Hepatocyte (in vitro differentiated cells): ENCODE data around the gene PPP1R2. TPM values are rescaled to one million over a fixed set of nuclear protein-coding genes. Genes with fewer than 3 reads are reported as not detected.

ENCODE experiments used
- DNase-seq: peaks from one replicate; pipeline ENCODE4 v3.0.0-alpha.2; 2016; ENCODE audit warnings: low spot score
- H2AFZ ChIP-seq: fragments of 200-600 bp; sonication (generic); 2 replicates; pipeline ENCODE4 v1.6.0; 2016; ENCODE audit warnings: antibody characterized with exemption, mild to moderate bottlenecking
- H3K27ac ChIP-seq: fragments of 200-600 bp; sonication (generic); 2 replicates; pipeline ENCODE4 v1.5.1; 2016; ENCODE audit warnings: mild to moderate bottlenecking
- H3K27me3 ChIP-seq: fragments of 200-600 bp; sonication (generic); 2 replicates; pipeline ENCODE4 v1.6.1; 2016
- H3K36me3 ChIP-seq: fragments of 200-600 bp; sonication (generic); replicated peaks from 2 replicates; pipeline ENCODE4 v1.5.1; 2016; ENCODE audit warnings: low read depth; ENCODE audit not compliant: insufficient read depth
- H3K4me1 ChIP-seq: fragments of 200-600 bp; sonication (generic); 2 replicates; pipeline ENCODE4 v1.5.1; 2016; ENCODE audit warnings: mild to moderate bottlenecking, moderate library complexity; ENCODE audit not compliant: insufficient read depth
- H3K4me2 ChIP-seq: fragments of 200-600 bp; sonication (generic); 2 replicates; pipeline ENCODE4 v1.6.0; 2016
- H3K4me3 ChIP-seq: fragments of 200-600 bp; sonication (generic); 2 replicates; pipeline ENCODE4 v1.5.1; 2016; ENCODE audit warnings: mild to moderate bottlenecking
- H3K79me2 ChIP-seq: fragments of 200-600 bp; sonication (generic); 2 replicates; pipeline ENCODE4 v1.6.0; 2017; ENCODE audit warnings: mild to moderate bottlenecking
- H3K9me2 ChIP-seq: fragments of 200-600 bp; sonication (generic); replicated peaks from 2 replicates; pipeline ENCODE4 v1.6.0; 2017; ENCODE audit warnings: mild to moderate bottlenecking; ENCODE audit not compliant: insufficient read depth
- H3K9me3 ChIP-seq: fragments of 200-600 bp; sonication (generic); 2 replicates; pipeline ENCODE4 v1.5.1; 2016; ENCODE audit warnings: low read depth, mild to moderate bottlenecking
- H4K20me1 ChIP-seq: fragments of 200-600 bp; sonication (generic); 2 replicates; pipeline ENCODE4 v1.6.0; 2016; ENCODE audit warnings: mild to moderate bottlenecking; ENCODE audit not compliant: insufficient read depth, poor library complexity, severe bottlenecking
- EZH2 ChIP-seq: fragments of 200-600 bp; sonication (generic); IDR thresholded peaks from 2 replicates; pipeline ENCODE4 v1.6.1; 2016; ENCODE audit warnings: antibody characterized with exemption, mild to moderate bottlenecking, borderline replicate concordance
- EZH2phosphoT487 ChIP-seq: fragments of 200-600 bp; sonication (generic); IDR thresholded peaks from one replicate; pipeline ENCODE4 v1.6.1; 2018; ENCODE audit warnings: antibody characterized with exemption, mild to moderate bottlenecking, low read depth, moderate library complexity; ENCODE audit not compliant: unreplicated experiment, severe bottlenecking
- WGBS: methylation state at CpG from one replicate; pipeline ENCODE4 v1.1.6; 2016; ENCODE audit warnings: low lambda C conversion rate; ENCODE audit errors: missing lambda C conversion rate; 5-methylcytosine and 5-hydroxymethylcytosine counted together
- polyA plus RNA-seq: library from polyadenylated mRNA; unstranded; fragments of >200 nt; fragmentation: Nextera tagmentation; extraction: Ambion mirVana; gene quantifications from 2 replicates; pipeline ENCODE4 v1.2.1, GENCODE V29; 2016
- total RNA-seq: library from RNA; depleted of rRNA; stranded (reverse); fragments of >200 nt; gene quantifications from 2 replicates; pipeline ENCODE4 v1.2.3, GENCODE V29; 2014
- TF ChIP-seq, protein P1 (sequence below): fragments of 200-600 bp; sonication (generic); IDR thresholded peaks from 2 replicates; pipeline ENCODE4 v1.5.1; 2016; ENCODE audit warnings: antibody characterized with exemption, mild to moderate bottlenecking; ENCODE audit not compliant: poor library complexity

Gene PPP1R2
- total and polyA plus RNA-seq, 2 experiments from 2014 or later = 49.1 to 53.4 TPM

- DNase-seq = no peak
- H3K27ac ChIP-seq = no peak overlapping the region
These were observed 1.5 kb upstream of the PPP1R2 start for GRCh38 chr3:195544634-195545033.

DNA sequence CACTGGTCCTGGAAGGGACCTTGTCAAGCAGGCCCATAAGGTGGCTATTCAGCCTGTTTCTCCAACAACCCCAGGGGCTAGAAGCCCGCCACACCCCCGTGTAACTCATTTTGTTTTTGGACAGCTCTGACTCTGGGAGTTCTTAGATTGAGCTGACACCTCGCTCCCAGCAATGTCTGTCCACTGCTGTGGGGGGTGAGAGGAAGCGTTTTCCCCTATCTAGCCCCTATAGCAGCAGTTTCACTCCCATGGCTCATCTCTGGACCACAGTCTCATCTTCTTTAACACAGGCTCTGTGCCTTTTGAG lies 1.1 kb upstream of the PPP1R2 start:
- Histone ChIP-seq H3K27me3 (no peaks in the 10 kb centered on the region), H3K9me3 (no peaks in the 10 kb centered on the region), H3K4me3 (no peak overlapping the region), H3K79me2 (peaks cover 36% of the 10 kb centered on the region), H3K27ac (no peak overlapping the region), H3K36me3 (no peaks in the 10 kb centered on the region), H2AFZ (peak overlapping the region; percentile 80), H3K9me2 (no peaks in the 10 kb centered on the region), H3K4me1 (peaks cover 27% of the 10 kb centered on the region), H3K4me2 (peak overlapping the region; percentile 77), H4K20me1 (peaks cover 30% of the 10 kb centered on the region)
- DNase-seq = no peak
- WGBS = 75% methylated on average over 4 of the region's 4 CpGs
- TF ChIP-seq, protein P1, sequence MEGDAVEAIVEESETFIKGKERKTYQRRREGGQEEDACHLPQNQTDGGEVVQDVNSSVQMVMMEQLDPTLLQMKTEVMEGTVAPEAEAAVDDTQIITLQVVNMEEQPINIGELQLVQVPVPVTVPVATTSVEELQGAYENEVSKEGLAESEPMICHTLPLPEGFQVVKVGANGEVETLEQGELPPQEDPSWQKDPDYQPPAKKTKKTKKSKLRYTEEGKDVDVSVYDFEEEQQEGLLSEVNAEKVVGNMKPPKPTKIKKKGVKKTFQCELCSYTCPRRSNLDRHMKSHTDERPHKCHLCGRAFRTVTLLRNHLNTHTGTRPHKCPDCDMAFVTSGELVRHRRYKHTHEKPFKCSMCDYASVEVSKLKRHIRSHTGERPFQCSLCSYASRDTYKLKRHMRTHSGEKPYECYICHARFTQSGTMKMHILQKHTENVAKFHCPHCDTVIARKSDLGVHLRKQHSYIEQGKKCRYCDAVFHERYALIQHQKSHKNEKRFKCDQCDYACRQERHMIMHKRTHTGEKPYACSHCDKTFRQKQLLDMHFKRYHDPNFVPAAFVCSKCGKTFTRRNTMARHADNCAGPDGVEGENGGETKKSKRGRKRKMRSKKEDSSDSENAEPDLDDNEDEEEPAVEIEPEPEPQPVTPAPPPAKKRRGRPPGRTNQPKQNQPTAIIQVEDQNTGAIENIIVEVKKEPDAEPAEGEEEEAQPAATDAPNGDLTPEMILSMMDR = no peak
- no peak for TF ChIP-seq EZH2phosphoT487
- no peak for TF ChIP-seq EZH2

More at GRCh38 chr3:195544634-195545033, 1.5 kb upstream of the PPP1R2 start:
- Histone ChIP-seq H3K27me3 (no peaks in the 10 kb centered on the region), H3K9me2 (no peaks in the 10 kb centered on the region), H3K36me3 (no peaks in the 10 kb centered on the region), H2AFZ (no peak overlapping the region), H3K4me2 (no peak overlapping the region), H4K20me1 (peaks cover 27% of the 10 kb centered on the region), H3K79me2 (peaks cover 31% of the 10 kb centered on the region), H3K9me3 (no peaks in the 10 kb centered on the region), H3K4me1 (peaks cover 27% of the 10 kb centered on the region), H3K4me3 (no peak overlapping the region)
- 66% methylated on average over 3 of the region's 3 CpGs for WGBS
- no peak for TF ChIP-seq EZH2
- TF ChIP-seq EZH2phosphoT487 = no peak
- TF ChIP-seq, protein P1 = no peak

- Histone ChIP-seq H3K9me2 (no peaks in the 10 kb centered on the region), H4K20me1 (peaks cover 36% of the 10 kb centered on the region), H3K36me3 (no peaks in the 10 kb centered on the region), H3K27ac (peak overlapping the region; percentile 6), H3K79me2 (peaks cover 41% of the 10 kb centered on the region), H2AFZ (peak overlapping the region; percentile 80), H3K4me2 (peak overlapping the region; percentile 77), H3K4me3 (peak overlapping the region; percentile 45), H3K27me3 (no peaks in the 10 kb centered on the region), H3K9me3 (no peaks in the 10 kb centered on the region), H3K4me1 (peaks cover 27% of the 10 kb centered on the region)
- no peak for DNase-seq
- WGBS = 18% methylated on average over 38 of the region's 38 CpGs
- TF ChIP-seq EZH2phosphoT487 (no peak), EZH2 (no peak)
- TF ChIP-seq, protein P1 = no peak
These were observed 540 bp upstream of the PPP1R2 start for GRCh38 chr3:195543500-195544229.
